Central memory CD8-positive, alpha-beta T cell (primary cell): ENCODE results near the gene IRAK1.

ENCODE experiments used
- ATAC-seq: fragments of 150-1000 bp; cut with Tn5 transposase; replicated peaks from 2 replicates; pipeline ENCODE4 v1.10.0; 2022; ENCODE audit warnings: mild to moderate bottlenecking, moderate FRiP score, moderate number of reproducible peaks; ENCODE audit not compliant: poor library complexity, severe bottlenecking; ENCODE audit errors: extremely low read depth
- DNase-seq, 2 donors: peaks; one replicate each; pipeline ENCODE4 v3.0.0; 2021; ENCODE audit warnings: low spot score in 2 of 2
- H3K27ac Mint-ChIP-seq: one replicate; pipeline ENCODE4 v1.8.0; 2022; ENCODE audit warnings: low read depth, mild to moderate bottlenecking, moderate library complexity, mixed read lengths
- H3K27me3 Mint-ChIP-seq: one replicate; pipeline ENCODE4 v1.8.0; 2022; ENCODE audit warnings: mixed read lengths
- H3K36me3 Mint-ChIP-seq: one replicate; pipeline ENCODE4 v1.8.0; 2022; ENCODE audit warnings: mild to moderate bottlenecking, moderate library complexity, mixed read lengths; ENCODE audit not compliant: insufficient read depth
- H3K4me1 Mint-ChIP-seq: one replicate; pipeline ENCODE4 v1.8.0; 2022; ENCODE audit warnings: mixed read lengths
- H3K4me3 Mint-ChIP-seq: one replicate; pipeline ENCODE4 v1.8.0; 2022; ENCODE audit warnings: mild to moderate bottlenecking, moderate library complexity, mixed read lengths
- H3K9me3 Mint-ChIP-seq: one replicate; pipeline ENCODE4 v1.8.0; 2022; ENCODE audit warnings: mixed read lengths

IRAK1 gene

GRCh38 chrX:153968754-153969124 lies 51.0 kb downstream of the IRAK1 start:
- peaks cover 31% of the 10 kb centered on the region for H3K4me1 Mint-ChIP-seq
- no peaks in the 10 kb centered on the region for H3K27me3 Mint-ChIP-seq
- H3K27ac Mint-ChIP-seq = peak overlapping the region; percentile 35
- H3K4me3 Mint-ChIP-seq = peak overlapping the region; percentile 99
- peaks cover 17% of the 10 kb centered on the region for H3K36me3 Mint-ChIP-seq
- no peaks in the 10 kb centered on the region for H3K9me3 Mint-ChIP-seq
- no peak for DNase-seq
- no peak for ATAC-seq

- Mint-ChIP-seq H3K36me3 (peaks cover 17% of the 10 kb centered on the region), H3K27me3 (no peaks in the 10 kb centered on the region), H3K27ac (peak overlapping the region; percentile 97), H3K4me3 (peak overlapping the region; percentile 99), H3K4me1 (peaks cover 27% of the 10 kb centered on the region), H3K9me3 (no peaks in the 10 kb centered on the region)
- ATAC-seq (no peak), DNase-seq (no peak)
Measured at GRCh38 chrX:153968255-153968654, 51.4 kb downstream of the IRAK1 start.

GRCh38 chrX:153967536-153968224 lies 52.0 kb downstream of the IRAK1 start:
- Mint-ChIP-seq H3K36me3 (peaks cover 17% of the 10 kb centered on the region), H3K4me3 (peak overlapping the region; percentile 99), H3K27me3 (no peaks in the 10 kb centered on the region), H3K4me1 (peaks cover 24% of the 10 kb centered on the region), H3K9me3 (no peaks in the 10 kb centered on the region), H3K27ac (peak overlapping the region; percentile 97)
- DNase-seq (no peak), ATAC-seq (no peak)

- Mint-ChIP-seq H3K4me3 (peak overlapping the region; percentile 99), H3K27ac (peak overlapping the region; percentile 97), H3K4me1 (peaks cover 24% of the 10 kb centered on the region), H3K27me3 (no peaks in the 10 kb centered on the region), H3K9me3 (no peaks in the 10 kb centered on the region), H3K36me3 (peaks cover 16% of the 10 kb centered on the region)
- ATAC-seq = no peak
- DNase-seq = peak in 1 of 2 donors; percentile 38
Measured at GRCh38 chrX:153966841-153967535, 52.7 kb downstream of the IRAK1 start.

- H3K27ac Mint-ChIP-seq = peak overlapping the region; percentile 97
Measured at GRCh38 chrX:153966283-153966688, 53.4 kb downstream of the IRAK1 start.

GRCh38 chrX:153965406-153965805 lies 54.3 kb downstream of the IRAK1 start:
- no peaks in the 10 kb centered on the region for H3K27me3 Mint-ChIP-seq
- ATAC-seq (no peak), DNase-seq (no peak)
- peaks cover 16% of the 10 kb centered on the region for H3K36me3 Mint-ChIP-seq
- peaks cover 24% of the 10 kb centered on the region for H3K4me1 Mint-ChIP-seq
- no peaks in the 10 kb centered on the region for H3K9me3 Mint-ChIP-seq
- peak overlapping the region; percentile 7 for H3K4me3 Mint-ChIP-seq
- H3K27ac Mint-ChIP-seq = peak overlapping the region; percentile 97

More at GRCh38 chrX:153966283-153966688, 53.4 kb downstream of the IRAK1 start:
- DNase-seq = no peak
- H3K4me3 Mint-ChIP-seq = peak overlapping the region; percentile 99
- no peak for ATAC-seq
- H3K27me3 Mint-ChIP-seq = no peaks in the 10 kb centered on the region
- H3K9me3 Mint-ChIP-seq = no peaks in the 10 kb centered on the region
- peaks cover 24% of the 10 kb centered on the region for H3K4me1 Mint-ChIP-seq
- H3K36me3 Mint-ChIP-seq = peaks cover 15% of the 10 kb centered on the region

- no peak for DNase-seq
- no peak overlapping the region for H3K27ac Mint-ChIP-seq
Measured at GRCh38 chrX:153964105-153964504, 55.6 kb downstream of the IRAK1 start.

GRCh38 chrX:153963546-153963945 lies 56.2 kb downstream of the IRAK1 start:
- peaks cover 15% of the 10 kb centered on the region for H3K36me3 Mint-ChIP-seq
- no peaks in the 10 kb centered on the region for H3K27me3 Mint-ChIP-seq
- DNase-seq (no peak), ATAC-seq (no peak)
- H3K4me1 Mint-ChIP-seq = peaks cover 24% of the 10 kb centered on the region
- H3K9me3 Mint-ChIP-seq = no peaks in the 10 kb centered on the region
- H3K4me3 Mint-ChIP-seq = no peak overlapping the region
- no peak overlapping the region for H3K27ac Mint-ChIP-seq

More at GRCh38 chrX:153964105-153964504, 55.6 kb downstream of the IRAK1 start:
- H3K4me1 Mint-ChIP-seq = peaks cover 24% of the 10 kb centered on the region
- peaks cover 15% of the 10 kb centered on the region for H3K36me3 Mint-ChIP-seq
- H3K4me3 Mint-ChIP-seq = no peak overlapping the region
- H3K9me3 Mint-ChIP-seq = no peaks in the 10 kb centered on the region
- ATAC-seq = no peak
- no peaks in the 10 kb centered on the region for H3K27me3 Mint-ChIP-seq

GRCh38 chrX:153961292-153961691 lies 58.4 kb downstream of the IRAK1 start:
- no peak overlapping the region for H3K27ac Mint-ChIP-seq
- H3K36me3 Mint-ChIP-seq = peaks cover 18% of the 10 kb centered on the region
- H3K9me3 Mint-ChIP-seq = no peaks in the 10 kb centered on the region
- peaks cover 3% of the 10 kb centered on the region for H3K4me1 Mint-ChIP-seq
- no peak for DNase-seq
- H3K27me3 Mint-ChIP-seq = no peaks in the 10 kb centered on the region
- H3K4me3 Mint-ChIP-seq = no peak overlapping the region
- ATAC-seq = no peak

- H3K27me3 Mint-ChIP-seq = no peaks in the 10 kb centered on the region
- DNase-seq = no peak
- H3K4me3 Mint-ChIP-seq = no peak overlapping the region
- no peaks in the 10 kb centered on the region for H3K9me3 Mint-ChIP-seq
- H3K27ac Mint-ChIP-seq = no peak overlapping the region
- H3K36me3 Mint-ChIP-seq = peaks cover 19% of the 10 kb centered on the region
- no peak for ATAC-seq
- H3K4me1 Mint-ChIP-seq = no peaks in the 10 kb centered on the region
Measured at GRCh38 chrX:153960786-153961185, 58.9 kb downstream of the IRAK1 start.
